Mesenchymal stem cell (in vitro differentiated cells and primary cell): ENCODE results near the gene ABHD17C.

Experiments used
- DNase-seq: peaks from one replicate; pipeline ENCODE4 v3.0.0-alpha.2; 2013
- H2AFZ ChIP-seq: one replicate; pipeline ENCODE4 v1.6.1; 2013; ENCODE audit warnings: low read depth, mild to moderate bottlenecking, control low read depth, inconsistent platforms, low read length, moderate library complexity
- H2AK5ac ChIP-seq: 2 replicates; pipeline ENCODE4 v1.6.1; 2013; ENCODE audit warnings: low read length, moderate library complexity, mild to moderate bottlenecking, inconsistent platforms; ENCODE audit not compliant: severe bottlenecking
- H2BK120ac ChIP-seq: one replicate; pipeline ENCODE4 v1.6.1; 2013; ENCODE audit warnings: low read depth, mild to moderate bottlenecking, inconsistent platforms, low read length, moderate library complexity
- H2BK12ac ChIP-seq, 2 experiments: one replicate each; pipeline ENCODE4 v1.6.1; 2013; ENCODE audit warnings: inconsistent platforms in 2 of 2, low read length in 2 of 2, mild to moderate bottlenecking in 2 of 2, moderate library complexity in 2 of 2, control low read depth in 1 of 2
- H2BK15ac ChIP-seq: one replicate; pipeline ENCODE4 v1.6.1; 2013; ENCODE audit warnings: mild to moderate bottlenecking, low read depth, inconsistent platforms; ENCODE audit not compliant: poor library complexity, severe bottlenecking
- H2BK5ac ChIP-seq: 2 replicates; pipeline ENCODE4 v1.6.1; 2013; ENCODE audit warnings: low read depth, mild to moderate bottlenecking, low read length, control low read depth, inconsistent platforms; ENCODE audit not compliant: poor library complexity, severe bottlenecking
- H3K14ac ChIP-seq, 2 experiments: one replicate each; pipeline ENCODE4 v1.6.1; 2013; ENCODE audit warnings: inconsistent platforms in 2 of 2, low read length in 2 of 2, control low read depth in 1 of 2, mild to moderate bottlenecking in 1 of 2, moderate library complexity in 1 of 2
- H3K18ac ChIP-seq, 2 experiments: one replicate each; pipeline ENCODE4 v1.6.1; 2013; ENCODE audit warnings: inconsistent platforms in 2 of 2, low read length in 2 of 2, control low read depth in 1 of 2, low read depth in 1 of 2, mild to moderate bottlenecking in 1 of 2
- H3K23ac ChIP-seq, 2 experiments: one replicate each; pipeline ENCODE4 v1.6.1; 2013; ENCODE audit warnings: inconsistent platforms in 2 of 2, low read length in 2 of 2, mild to moderate bottlenecking in 2 of 2, moderate library complexity in 2 of 2, control low read depth in 1 of 2
- H3K27ac ChIP-seq: 2 replicates; pipeline ENCODE4 v1.5.1; 2013; ENCODE audit warnings: mild to moderate bottlenecking, moderate library complexity, low read length, control low read depth, inconsistent platforms; ENCODE audit not compliant: poor library complexity, severe bottlenecking
- H3K27me3 ChIP-seq, 2 experiments: 2 replicates each; pipeline versions ENCODE4 v1.6.1 to v1.7.0; 2013; ENCODE audit warnings: low read length in 2 of 2, mild to moderate bottlenecking in 2 of 2, moderate library complexity in 2 of 2, control low read depth in 1 of 2, inconsistent platforms in 1 of 2; ENCODE audit not compliant: control insufficient read depth in 1 of 2, insufficient read depth in 1 of 2
- H3K36me3 ChIP-seq, 2 experiments: 2 replicates each; pipeline versions ENCODE4 v1.6.1 to v1.7.0; 2013; ENCODE audit warnings: low read length in 2 of 2, control low read depth in 1 of 2, inconsistent platforms in 1 of 2, low read depth in 1 of 2, mild to moderate bottlenecking in 1 of 2; ENCODE audit not compliant: insufficient read depth in 2 of 2, control insufficient read depth in 1 of 2
- H3K4ac ChIP-seq, 2 experiments: one replicate each; pipeline ENCODE4 v1.6.1; 2013; ENCODE audit warnings: inconsistent platforms in 2 of 2, low read length in 2 of 2, mild to moderate bottlenecking in 2 of 2, moderate library complexity in 2 of 2, control low read depth in 1 of 2, low read depth in 1 of 2
- H3K4me1 ChIP-seq: 2 replicates; pipeline ENCODE4 v1.6.1; 2013; ENCODE audit warnings: low read depth, low read length, control low read depth; ENCODE audit not compliant: control insufficient read depth, insufficient read depth
- H3K4me2 ChIP-seq: 2 replicates; pipeline ENCODE4 v1.6.1; 2013; ENCODE audit warnings: low read length, mild to moderate bottlenecking, inconsistent platforms; ENCODE audit not compliant: poor library complexity, severe bottlenecking
- H3K4me3 ChIP-seq, 2 experiments: 2 replicates each; pipeline versions ENCODE4 v1.5.1 to v1.7.0; 2013; ENCODE audit warnings: low read length in 2 of 2, mild to moderate bottlenecking in 2 of 2, control low read depth in 1 of 2, low read depth in 1 of 2; ENCODE audit not compliant: insufficient read depth in 1 of 2
- H3K79me1 ChIP-seq: replicated peaks from 2 replicates; pipeline ENCODE4 v1.6.1; 2013; ENCODE audit warnings: mild to moderate bottlenecking, control low read depth, low read length, inconsistent platforms; ENCODE audit not compliant: poor library complexity, severe bottlenecking
- H3K9ac ChIP-seq: 2 replicates; pipeline ENCODE4 v1.7.0; 2013; ENCODE audit warnings: mild to moderate bottlenecking, low read length, moderate library complexity
- H3K9me3 ChIP-seq: 2 replicates; pipeline ENCODE4 v1.7.0; 2013; ENCODE audit warnings: mild to moderate bottlenecking, low read length; ENCODE audit not compliant: control insufficient read depth
- H4K8ac ChIP-seq: one replicate; pipeline ENCODE4 v1.6.1; 2013; ENCODE audit warnings: inconsistent platforms, mild to moderate bottlenecking, low read length, moderate library complexity
- H4K91ac ChIP-seq: one replicate; pipeline ENCODE4 v1.6.1; 2013; ENCODE audit warnings: mild to moderate bottlenecking, low read length, inconsistent platforms
- WGBS: methylation state at CpG from one replicate; pipeline ENCODE4 v1.1.7; 2013; ENCODE audit warnings: mixed read lengths; 5-methylcytosine and 5-hydroxymethylcytosine counted together

Gene ABHD17C

DNA sequence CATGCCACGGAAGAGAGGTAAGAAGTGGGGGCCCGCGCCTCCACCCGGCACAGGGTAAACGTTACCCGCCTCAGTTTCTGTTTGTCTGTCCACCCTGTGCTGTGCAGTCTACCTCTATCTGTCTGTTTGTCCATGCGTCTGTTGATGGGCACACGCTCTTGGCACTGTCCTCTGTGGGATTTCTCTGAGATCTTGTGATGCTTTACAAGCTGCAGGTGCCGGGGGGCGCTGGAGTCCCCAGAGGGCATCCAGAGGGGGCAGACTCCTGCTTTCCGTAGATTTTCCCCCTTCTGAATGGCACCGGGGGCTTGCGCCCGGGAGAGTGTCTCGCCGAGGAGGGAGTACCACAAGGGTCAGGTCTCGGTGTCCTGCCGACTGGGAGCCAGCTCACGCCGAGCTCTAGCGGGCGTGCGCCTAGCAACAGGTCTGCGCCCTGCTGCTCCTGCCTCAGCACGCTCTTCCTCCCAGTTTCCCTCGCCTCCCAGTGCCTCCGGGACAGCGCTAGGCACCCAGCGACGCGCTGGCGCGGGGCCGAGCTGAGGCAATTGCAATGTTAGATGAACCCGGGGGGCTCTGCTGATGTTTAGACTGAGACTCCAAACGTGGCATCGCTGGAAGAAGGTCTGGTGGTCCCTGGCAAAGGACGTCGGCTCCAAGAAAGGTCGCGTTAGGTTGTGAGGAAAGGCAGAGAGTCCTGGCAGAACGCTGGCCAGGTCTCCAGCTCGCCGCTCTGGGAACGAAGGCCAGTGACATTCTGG is 84.7 kb downstream of the ABHD17C start:
- Histone ChIP-seq H3K4me3 (peak overlapping the region; percentile 56 to 94), H3K79me1 (no peaks in the 10 kb centered on the region), H3K27me3 (peaks cover 0 to 33% of the 10 kb centered on the region in 2 experiments), H3K4me2 (peak overlapping the region; percentile 100), H3K14ac (no peak overlapping the region), H4K8ac (no peak overlapping the region), H2AFZ (peak overlapping the region; percentile 70), H2BK5ac (no peak overlapping the region), H4K91ac (no peak overlapping the region), H3K9me3 (no peaks in the 10 kb centered on the region), H2BK15ac (no peak overlapping the region), H3K4me1 (peaks cover 19% of the 10 kb centered on the region), H3K9ac (peak overlapping the region; percentile 86), H2BK12ac (no peak overlapping the region), H2AK5ac (no peak overlapping the region), H3K4ac (no peak overlapping the region), H3K23ac (no peak overlapping the region), H3K36me3 (peaks cover 0 to 45% of the 10 kb centered on the region in 2 experiments), H3K27ac (no peak overlapping the region), H2BK120ac (no peak overlapping the region), H3K18ac (no peak overlapping the region)
- DNase-seq: peak; percentile 60
- 6% methylated on average over 33 of the region's 45 CpGs for WGBS

DNA sequence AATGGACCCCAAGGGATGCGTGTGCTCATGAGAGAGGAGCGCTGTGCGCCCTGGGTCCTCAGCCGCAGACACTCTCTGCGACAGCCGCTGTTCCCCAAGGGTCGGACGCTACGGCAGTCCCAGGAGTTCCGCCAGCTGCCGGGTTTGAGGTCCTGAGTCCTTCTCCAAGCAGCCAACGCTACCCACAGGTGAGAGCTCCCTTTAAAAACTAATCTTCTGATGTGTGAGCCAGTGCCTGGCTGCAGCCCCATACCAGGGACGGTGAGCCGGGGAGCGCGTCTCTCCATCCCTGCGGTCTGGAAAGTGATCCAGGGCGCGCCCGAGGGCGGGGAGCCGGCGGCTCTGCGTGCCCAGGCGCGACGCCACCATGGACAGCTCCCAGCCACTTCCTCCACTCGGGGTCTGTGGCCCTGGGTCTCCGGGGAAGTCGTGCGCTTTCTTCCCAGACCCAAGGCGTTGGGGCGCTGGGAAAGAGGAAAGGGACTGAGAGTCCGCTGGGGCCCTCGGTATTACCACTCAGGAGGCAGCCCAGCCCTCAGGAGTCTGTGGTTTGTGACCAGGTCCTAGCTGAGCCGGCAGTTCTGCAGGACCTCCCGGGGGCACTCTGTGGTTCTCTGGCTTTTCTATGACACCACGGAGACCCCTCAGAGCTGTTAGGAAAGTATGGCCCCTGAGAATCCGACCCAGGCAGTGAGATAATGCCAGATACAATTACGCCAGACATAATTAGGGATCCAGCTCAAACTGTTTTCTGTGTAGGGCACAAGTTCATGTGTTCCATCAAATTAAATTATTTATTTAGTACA is 85.5 kb downstream of the ABHD17C start:
- no peak overlapping the region for H4K91ac ChIP-seq
- no peak overlapping the region for H3K4ac ChIP-seq
- no peaks in the 10 kb centered on the region for H3K9me3 ChIP-seq
- no peak overlapping the region for H2AK5ac ChIP-seq
- no peak overlapping the region for H3K18ac ChIP-seq
- H3K36me3 ChIP-seq: peaks cover 0 to 53% of the 10 kb centered on the region in 2 experiments
- no peak overlapping the region for H2BK12ac ChIP-seq
- no peak overlapping the region for H2AFZ ChIP-seq
- H2BK5ac ChIP-seq: no peak overlapping the region
- peak overlapping the region; percentile 43 to 94 for H3K4me3 ChIP-seq
- H3K14ac ChIP-seq: no peak overlapping the region
- DNase-seq: peak; percentile 74
- H3K9ac ChIP-seq: peak overlapping the region; percentile 86
- 5% methylated on average over 40 of the region's 40 CpGs for WGBS
- no peak overlapping the region for H2BK120ac ChIP-seq
- no peak overlapping the region for H3K23ac ChIP-seq
- no peak overlapping the region for H2BK15ac ChIP-seq
- no peak overlapping the region for H3K27ac ChIP-seq
- H4K8ac ChIP-seq: no peak overlapping the region
- peaks cover 0 to 33% of the 10 kb centered on the region in 2 experiments for H3K27me3 ChIP-seq
- peaks cover 19% of the 10 kb centered on the region for H3K4me1 ChIP-seq
- H3K79me1 ChIP-seq: no peaks in the 10 kb centered on the region
- peak overlapping the region; percentile 100 for H3K4me2 ChIP-seq

DNA sequence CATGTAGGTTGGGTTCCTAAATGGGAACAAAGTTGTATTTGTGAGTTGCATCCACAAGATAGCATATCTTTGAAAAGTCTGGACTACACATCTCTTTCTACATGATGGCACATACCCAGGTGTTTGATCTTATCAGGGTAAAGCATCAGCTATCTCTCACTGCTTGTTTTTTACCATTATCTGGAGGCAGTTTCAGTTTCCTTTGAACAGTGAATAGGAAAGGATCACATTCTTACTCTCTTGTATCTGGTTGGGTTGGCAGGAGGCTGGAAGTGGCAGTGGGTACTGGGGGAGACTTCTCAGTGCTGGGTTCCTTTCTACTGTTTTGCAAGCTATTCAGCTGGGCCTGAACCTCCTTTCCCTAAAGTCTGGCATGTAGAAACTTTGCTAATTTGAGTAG is 88.2 kb downstream of the ABHD17C start:
- Histone ChIP-seq H3K4me2 (no peak overlapping the region), H3K27ac (no peak overlapping the region), H3K23ac (no peak overlapping the region), H3K36me3 (peaks cover 0 to 76% of the 10 kb centered on the region in 2 experiments), H2BK120ac (no peak overlapping the region), H2BK12ac (no peak overlapping the region), H3K18ac (no peak overlapping the region), H3K27me3 (peaks cover 0 to 33% of the 10 kb centered on the region in 2 experiments), H3K79me1 (no peaks in the 10 kb centered on the region), H4K8ac (no peak overlapping the region), H2BK15ac (no peak overlapping the region), H4K91ac (no peak overlapping the region), H2AK5ac (no peak overlapping the region), H3K9ac (peak overlapping the region; percentile 86), H3K4me3 (peak overlapping the region in 1 of 2 experiments; percentile 94), H2BK5ac (no peak overlapping the region), H3K4me1 (peaks cover 19% of the 10 kb centered on the region), H2AFZ (no peak overlapping the region), H3K4ac (no peak overlapping the region), H3K14ac (no peak overlapping the region), H3K9me3 (no peaks in the 10 kb centered on the region)
- DNase-seq: no peak

DNA sequence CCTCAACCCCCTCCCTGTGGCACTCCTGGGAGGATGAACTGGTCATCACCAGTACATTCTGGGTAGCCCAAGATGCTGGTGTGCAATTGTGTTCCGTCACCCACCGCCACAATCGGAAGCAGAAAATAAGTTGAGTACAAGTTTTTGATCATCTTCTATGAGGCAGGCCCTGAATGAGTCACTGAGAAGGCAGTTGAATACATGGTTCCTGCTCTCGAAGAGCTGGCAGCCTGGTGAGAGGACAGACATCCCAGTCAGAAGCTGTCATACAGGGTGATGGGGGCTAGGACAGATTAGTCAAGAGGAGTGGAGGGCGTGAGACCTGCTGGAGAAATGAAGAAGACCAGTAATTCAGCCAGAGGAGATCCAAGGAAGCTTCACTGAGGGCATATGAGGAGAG is 90.2 kb downstream of the ABHD17C start:
- H3K9ac ChIP-seq: peak overlapping the region; percentile 29
- peaks cover 0 to 20% of the 10 kb centered on the region in 2 experiments for H3K27me3 ChIP-seq
- no peak overlapping the region for H2BK5ac ChIP-seq
- no peak overlapping the region for H4K8ac ChIP-seq
- WGBS: 78% methylated on average over 5 of the region's 5 CpGs
- DNase-seq: no peak
- H3K36me3 ChIP-seq: peaks cover 0 to 95% of the 10 kb centered on the region in 2 experiments
- H3K23ac ChIP-seq: no peak overlapping the region
- H4K91ac ChIP-seq: no peak overlapping the region
- H3K4me1 ChIP-seq: peaks cover 8% of the 10 kb centered on the region
- no peak overlapping the region for H2BK15ac ChIP-seq
- no peak overlapping the region for H3K18ac ChIP-seq
- no peak overlapping the region for H3K27ac ChIP-seq
- H2AFZ ChIP-seq: no peak overlapping the region
- no peak overlapping the region for H3K14ac ChIP-seq
- H3K9me3 ChIP-seq: no peaks in the 10 kb centered on the region
- H2AK5ac ChIP-seq: no peak overlapping the region
- H3K4me3 ChIP-seq: peak overlapping the region in 1 of 2 experiments; percentile 94
- no peak overlapping the region for H2BK120ac ChIP-seq
- no peaks in the 10 kb centered on the region for H3K79me1 ChIP-seq
- no peak overlapping the region for H2BK12ac ChIP-seq
- no peak overlapping the region for H3K4me2 ChIP-seq
- no peak overlapping the region for H3K4ac ChIP-seq
